Activated CD8-positive, alpha-beta T cell treated with anti-CD3 and anti-CD28 coated beads, Interleukin-2, amount 10 ng/mL, durations not matched to agents 7 days and 5 days (primary cell): ENCODE results near the gene LHFPL5. TPM values are rescaled to one million over a fixed set of nuclear protein-coding genes. Genes with fewer than 3 reads are reported as not detected.

Experiments
- ATAC-seq: fragments of 150-1000 bp; cut with Tn5 transposase; one replicate; pipeline ENCODE4 v1.10.0; 2021; ENCODE audit warnings: moderate library complexity
- CTCF ChIA-PET: fragments of 350-600 bp; sonication (Branson Sonifier 250); formaldehyde crosslinking; loops from one replicate; lab custom pipeline; 2021; ENCODE audit warnings: antibody characterized with exemption; lab: Charles Lee
- POLR2A ChIA-PET: fragments of 350-600 bp; sonication (Branson Sonifier 250); formaldehyde crosslinking; loops from one replicate; lab custom pipeline; 2021; ENCODE audit warnings: antibody characterized with exemption; lab: Charles Lee
- DNase-seq: peaks from one replicate; pipeline ENCODE4 v3.0.0-alpha.2; 2020
- H3K27ac Mint-ChIP-seq: one replicate; pipeline ENCODE4 v1.8.0; 2021; ENCODE audit warnings: mild to moderate bottlenecking, mixed read lengths
- H3K27me3 Mint-ChIP-seq: one replicate; pipeline ENCODE4 v1.8.0; 2021; ENCODE audit warnings: low read depth, mixed read lengths
- H3K36me3 Mint-ChIP-seq: one replicate; pipeline ENCODE4 v1.8.0; 2021; ENCODE audit warnings: low read depth, mixed read lengths
- H3K4me1 Mint-ChIP-seq: one replicate; pipeline ENCODE4 v1.8.0; 2021; ENCODE audit warnings: low read depth, mixed read lengths
- H3K4me3 Mint-ChIP-seq: one replicate; pipeline ENCODE4 v1.8.0; 2021; ENCODE audit warnings: mild to moderate bottlenecking, mixed read lengths
- H3K9me3 Mint-ChIP-seq: one replicate; pipeline ENCODE4 v1.8.0; 2022; ENCODE audit warnings: mixed read lengths; ENCODE audit not compliant: insufficient read depth
- total RNA-seq, 2 experiments: library from RNA; stranded (reverse); gene quantifications; one replicate each; pipeline ENCODE4 v1.2.3, GENCODE V29; 2021

LHFPL5 gene
- not detected for total RNA-seq

DNA sequence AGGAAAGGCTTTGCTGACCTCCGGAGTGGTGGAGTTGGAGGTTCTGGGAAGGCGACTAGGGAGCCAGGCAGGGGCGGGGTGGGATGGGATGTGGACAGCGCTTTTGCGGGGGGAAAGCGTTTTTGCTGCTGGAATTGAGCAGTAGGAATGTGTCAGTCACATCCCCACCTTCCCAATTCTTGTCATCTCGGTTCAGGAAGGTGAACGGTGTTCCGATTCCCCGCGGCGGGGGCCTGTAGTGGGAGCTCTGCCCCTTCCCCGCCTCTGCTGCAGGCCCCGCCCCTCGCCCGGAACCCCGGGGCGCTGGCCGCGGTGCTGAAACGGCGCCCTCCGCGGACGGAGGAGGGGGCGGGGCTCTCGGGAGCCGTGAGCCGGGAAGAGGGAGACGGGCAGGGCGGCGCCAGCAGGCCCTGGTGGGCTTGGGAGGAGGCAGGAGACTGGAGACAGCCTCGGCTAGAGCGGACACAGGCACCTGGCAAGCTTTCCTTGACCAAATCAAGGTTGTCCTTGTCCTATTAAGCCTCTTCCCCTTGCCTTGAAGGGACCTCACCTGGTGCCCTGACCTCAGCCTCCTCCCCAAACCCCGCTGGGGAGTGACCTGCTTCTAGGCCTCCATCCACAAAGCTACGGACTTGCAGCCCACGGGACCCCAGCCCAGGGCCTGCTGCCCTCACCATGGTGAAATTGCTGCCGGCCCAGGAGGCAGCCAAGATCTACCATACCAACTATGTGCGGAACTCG lies at the start of gene LHFPL5:
Gene LHFPL5, plus strand, starts transcription at position 357 of the 741 bp plus-strand sequence. Its CDS starts 319 bp downstream, at position 676.
- H3K27ac Mint-ChIP-seq = no peak within 1 kb of the TSS
- no peaks in the 10 kb centered on the region for H3K36me3 Mint-ChIP-seq
- POLR2A ChIA-PET = no interaction called here
- peak; percentile 62 for DNase-seq
- H3K9me3 Mint-ChIP-seq = no peaks in the 10 kb centered on the region
- H3K4me3 Mint-ChIP-seq = no peak within 1 kb of the TSS
- ATAC-seq = peak; percentile 95
- CTCF ChIA-PET = no interaction called here
- H3K27me3 Mint-ChIP-seq = peaks cover 2% of the 10 kb centered on the region
- peaks cover 2% of the 10 kb centered on the region for H3K4me1 Mint-ChIP-seq

DNA sequence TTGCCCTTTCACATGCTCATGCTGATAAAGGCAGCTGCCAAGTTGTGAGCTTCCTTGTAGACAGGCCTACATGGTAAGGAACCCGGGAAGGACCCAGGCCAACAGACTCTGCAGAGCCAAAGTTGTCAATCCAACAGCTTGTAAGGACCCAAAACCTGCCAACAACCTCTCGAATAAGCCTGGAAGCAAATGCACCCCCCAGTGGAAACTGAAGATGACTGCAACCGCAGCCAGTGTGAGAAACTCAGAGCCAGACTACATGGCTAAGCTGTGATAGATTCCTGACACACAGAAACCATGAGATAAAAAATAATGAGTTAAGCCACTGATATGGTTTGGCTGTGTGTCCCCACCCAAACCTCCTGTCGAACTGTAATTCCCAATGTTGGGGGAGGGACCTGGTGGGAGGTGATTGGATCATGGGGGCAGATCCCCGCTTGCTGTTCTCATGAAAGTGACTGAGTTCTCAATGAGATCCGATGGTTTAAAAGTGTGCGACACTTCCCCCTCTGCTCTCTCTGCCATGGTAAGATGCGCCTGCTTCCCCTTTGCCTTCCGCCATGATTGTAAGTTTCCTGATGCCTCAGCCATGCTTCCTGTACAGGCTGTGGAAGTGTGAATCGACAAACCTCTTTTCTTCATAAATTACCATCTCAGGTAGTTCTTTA lies 47.6 kb upstream of the LHFPL5 start:
- Mint-ChIP-seq H3K27ac (no peak overlapping the region), H3K36me3 (no peaks in the 10 kb centered on the region), H3K27me3 (peaks cover 20% of the 10 kb centered on the region), H3K9me3 (no peaks in the 10 kb centered on the region), H3K4me1 (peaks cover 12% of the 10 kb centered on the region), H3K4me3 (no peak overlapping the region)
- ATAC-seq (no peak), DNase-seq (peak; percentile 47)
- ChIA-PET CTCF (interaction anchor here (0.6 to 1.3 kb wide), 3 partner anchors 9 to 180 kb away, joined by 3 read pairs; no protein-coding TSS in a partner anchor), POLR2A (no interaction called here)

DNA sequence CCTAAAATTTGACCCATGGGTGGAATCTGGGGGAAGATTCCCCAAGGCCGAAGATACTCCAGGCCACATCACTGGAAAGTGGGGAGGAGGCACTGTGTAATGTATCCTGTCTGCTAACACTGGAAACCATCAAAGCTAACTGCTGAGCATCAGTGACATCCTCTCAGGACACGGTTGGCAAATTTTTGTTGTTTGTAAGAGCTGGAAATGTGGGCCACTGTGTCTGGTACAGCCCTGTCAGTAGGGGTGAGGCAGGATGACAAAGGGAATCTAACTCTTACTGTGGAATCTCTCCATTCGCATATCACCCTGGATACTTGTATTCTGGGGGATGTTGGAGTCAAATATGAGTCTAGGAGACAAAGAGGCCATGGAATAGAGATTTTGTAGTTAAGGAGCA lies 45.7 kb upstream of the LHFPL5 start:
- Mint-ChIP-seq H3K4me3 (no peak overlapping the region), H3K27ac (no peak overlapping the region)

DNA sequence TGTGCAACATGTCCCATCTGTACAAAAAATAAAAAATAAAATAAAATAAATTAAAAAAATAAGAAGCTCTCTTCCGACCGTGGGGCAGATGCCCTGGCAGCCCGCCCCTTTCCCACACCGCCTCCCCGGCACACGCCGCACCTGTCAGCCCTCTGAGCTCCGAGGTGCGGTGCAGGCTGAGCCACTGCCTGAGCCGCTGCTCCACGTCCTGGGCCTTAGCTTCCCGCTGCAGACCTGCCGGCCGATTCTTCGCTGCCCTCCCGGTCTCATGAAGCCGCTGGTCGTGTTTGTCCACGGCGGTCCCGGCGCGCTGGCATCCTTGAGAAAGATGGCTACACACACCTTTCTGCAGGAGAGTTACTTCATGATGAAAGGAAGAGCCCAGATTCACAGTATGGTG lies 39.4 kb upstream of the LHFPL5 start:
- Mint-ChIP-seq H3K36me3 (no peaks in the 10 kb centered on the region), H3K4me1 (no peaks in the 10 kb centered on the region), H3K9me3 (no peaks in the 10 kb centered on the region), H3K27ac (no peak overlapping the region), H3K4me3 (no peak overlapping the region), H3K27me3 (peaks cover 37% of the 10 kb centered on the region)
- ATAC-seq (no peak), DNase-seq (no peak)
- POLR2A ChIA-PET = no interaction called here
- CTCF ChIA-PET = interaction anchor here (1.5 kb wide), 1 partner anchor 11 kb away, joined by 3 read pairs; no protein-coding TSS in a partner anchor

More for the DNA sequence above, 45.7 kb upstream of the LHFPL5 start:
- H3K36me3 Mint-ChIP-seq = no peaks in the 10 kb centered on the region
- no peak for DNase-seq
- ATAC-seq = no peak
- H3K4me1 Mint-ChIP-seq = peaks cover 12% of the 10 kb centered on the region
- peaks cover 36% of the 10 kb centered on the region for H3K27me3 Mint-ChIP-seq
- ChIA-PET CTCF (interaction anchor here (1.1 kb wide), 1 partner anchor 207 kb away, joined by 5 read pairs; no protein-coding TSS in a partner anchor), POLR2A (no interaction called here)
- H3K9me3 Mint-ChIP-seq = no peaks in the 10 kb centered on the region

DNA sequence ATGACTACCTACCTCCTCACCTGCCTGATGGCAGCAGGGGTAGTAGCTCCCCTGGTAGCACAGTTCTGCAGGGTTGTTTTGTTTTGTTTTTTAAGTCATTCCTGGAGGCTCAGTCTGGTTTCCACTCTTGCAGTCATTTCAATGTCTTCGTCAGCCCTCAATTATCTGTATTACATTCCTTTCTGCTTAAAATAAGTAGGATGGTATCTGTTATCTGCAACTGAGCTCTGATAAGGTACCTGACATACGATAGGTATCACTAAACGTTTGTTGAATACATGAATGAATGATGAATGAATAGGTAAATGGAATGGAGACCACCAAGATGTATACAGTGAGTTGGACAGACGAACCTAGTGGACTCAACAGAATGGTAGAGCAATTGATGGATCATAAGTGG lies 35.9 kb upstream of the LHFPL5 start:
- DNase-seq (no peak), ATAC-seq (no peak)
- CTCF ChIA-PET = no interaction called here
- Mint-ChIP-seq H3K27me3 (peaks cover 25% of the 10 kb centered on the region), H3K36me3 (no peaks in the 10 kb centered on the region), H3K27ac (no peak overlapping the region), H3K4me1 (no peaks in the 10 kb centered on the region), H3K4me3 (no peak overlapping the region), H3K9me3 (no peaks in the 10 kb centered on the region)
- POLR2A ChIA-PET = no interaction called here

GRCh38 chr6:35771343-35771627 lies 33.9 kb upstream of the LHFPL5 start:
- ATAC-seq = no peak
- no peak overlapping the region for H3K4me3 Mint-ChIP-seq
- CTCF ChIA-PET = no interaction called here
- H3K4me1 Mint-ChIP-seq = no peaks in the 10 kb centered on the region
- POLR2A ChIA-PET = no interaction called here
- H3K27me3 Mint-ChIP-seq = peaks cover 28% of the 10 kb centered on the region
- no peaks in the 10 kb centered on the region for H3K9me3 Mint-ChIP-seq
- no peaks in the 10 kb centered on the region for H3K36me3 Mint-ChIP-seq
- no peak for DNase-seq
- no peak overlapping the region for H3K27ac Mint-ChIP-seq

DNA sequence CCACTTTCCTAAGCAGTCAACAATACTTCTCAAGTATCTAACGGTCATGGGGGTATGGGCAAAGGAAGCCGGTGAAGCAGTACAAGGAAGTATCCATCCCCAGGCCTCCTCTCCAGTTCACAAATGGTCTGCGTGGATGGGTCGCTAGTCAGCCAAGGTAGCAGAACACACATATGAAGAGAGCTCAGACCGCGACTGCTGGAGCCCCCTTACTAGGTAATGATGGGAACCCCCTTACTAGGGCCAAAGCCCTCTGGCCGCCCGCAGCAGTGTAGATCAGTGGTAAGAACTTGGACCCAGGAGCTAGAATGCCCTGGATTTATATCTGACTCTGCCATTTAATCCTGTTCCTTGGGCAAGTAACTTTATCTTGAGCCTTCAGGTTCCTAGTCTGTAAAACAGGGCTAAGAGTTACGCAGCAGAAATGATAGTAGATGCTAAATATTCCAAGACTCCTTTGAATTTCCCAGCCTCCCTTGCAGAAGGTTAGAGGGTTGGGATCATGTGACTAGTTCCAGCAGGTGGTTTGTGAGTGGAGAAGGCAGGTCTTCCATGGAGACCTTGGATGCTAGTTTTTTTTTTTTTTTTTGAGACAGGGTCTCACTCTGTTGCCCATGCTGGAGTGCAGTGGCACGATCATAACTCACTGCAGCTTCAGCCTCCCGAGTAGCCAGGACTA lies 30.9 kb upstream of the LHFPL5 start:
- Mint-ChIP-seq H3K4me1 (no peaks in the 10 kb centered on the region), H3K27ac (no peak overlapping the region), H3K27me3 (peaks cover 30% of the 10 kb centered on the region), H3K4me3 (no peak overlapping the region), H3K9me3 (no peaks in the 10 kb centered on the region), H3K36me3 (no peaks in the 10 kb centered on the region)
- no peak for DNase-seq
- POLR2A ChIA-PET = no interaction called here
- no peak for ATAC-seq
- CTCF ChIA-PET = interaction anchor here (0.6 kb wide), 1 partner anchor 441 kb away, joined by 4 read pairs; no protein-coding TSS in a partner anchor

DNA sequence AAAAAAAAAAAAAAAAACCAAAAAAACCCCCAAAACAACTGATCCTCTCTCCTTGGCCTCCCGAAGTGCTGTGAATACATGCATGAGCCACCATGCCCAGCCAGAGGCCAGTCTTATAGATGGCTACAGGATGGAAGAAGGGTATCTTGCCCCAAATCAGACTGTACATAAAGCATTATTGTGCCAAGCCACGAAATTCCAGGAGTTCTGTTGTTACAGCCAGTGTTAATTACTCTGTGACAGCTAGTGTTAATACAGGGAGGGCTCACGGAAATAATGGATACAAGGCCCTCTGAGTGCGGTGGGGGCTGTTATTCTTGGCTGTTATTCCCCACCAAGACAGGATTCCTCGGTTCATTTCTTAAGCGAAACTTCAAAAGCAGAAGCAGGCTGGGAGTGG lies 30.1 kb upstream of the LHFPL5 start:
- POLR2A ChIA-PET = no interaction called here
- H3K27ac Mint-ChIP-seq = no peak overlapping the region
- no peaks in the 10 kb centered on the region for H3K36me3 Mint-ChIP-seq
- H3K4me1 Mint-ChIP-seq = no peaks in the 10 kb centered on the region
- no peak overlapping the region for H3K4me3 Mint-ChIP-seq
- CTCF ChIA-PET = no interaction called here
- DNase-seq = no peak
- no peaks in the 10 kb centered on the region for H3K9me3 Mint-ChIP-seq
- peaks cover 34% of the 10 kb centered on the region for H3K27me3 Mint-ChIP-seq
- no peak for ATAC-seq

GRCh38 chr6:35776364-35777215 lies 28.6 kb upstream of the LHFPL5 start, which contains the start of gene CLPSL2:
Gene CLPSL2, plus strand, starts transcription at chr6:35776598. Its CDS starts 21 bp downstream, at chr6:35776619.
- peaks cover 36% of the 10 kb centered on the region for H3K27me3 Mint-ChIP-seq
- no peaks in the 10 kb centered on the region for H3K4me1 Mint-ChIP-seq
- H3K9me3 Mint-ChIP-seq = no peaks in the 10 kb centered on the region
- ATAC-seq (peak; percentile 57), DNase-seq (no peak)
- peak within 1 kb of the TSS; percentile 22 for H3K4me3 Mint-ChIP-seq
- ChIA-PET CTCF (no interaction called here), POLR2A (no interaction called here)
- no peaks in the 10 kb centered on the region for H3K36me3 Mint-ChIP-seq
- H3K27ac Mint-ChIP-seq = no peak within 1 kb of the TSS

DNA sequence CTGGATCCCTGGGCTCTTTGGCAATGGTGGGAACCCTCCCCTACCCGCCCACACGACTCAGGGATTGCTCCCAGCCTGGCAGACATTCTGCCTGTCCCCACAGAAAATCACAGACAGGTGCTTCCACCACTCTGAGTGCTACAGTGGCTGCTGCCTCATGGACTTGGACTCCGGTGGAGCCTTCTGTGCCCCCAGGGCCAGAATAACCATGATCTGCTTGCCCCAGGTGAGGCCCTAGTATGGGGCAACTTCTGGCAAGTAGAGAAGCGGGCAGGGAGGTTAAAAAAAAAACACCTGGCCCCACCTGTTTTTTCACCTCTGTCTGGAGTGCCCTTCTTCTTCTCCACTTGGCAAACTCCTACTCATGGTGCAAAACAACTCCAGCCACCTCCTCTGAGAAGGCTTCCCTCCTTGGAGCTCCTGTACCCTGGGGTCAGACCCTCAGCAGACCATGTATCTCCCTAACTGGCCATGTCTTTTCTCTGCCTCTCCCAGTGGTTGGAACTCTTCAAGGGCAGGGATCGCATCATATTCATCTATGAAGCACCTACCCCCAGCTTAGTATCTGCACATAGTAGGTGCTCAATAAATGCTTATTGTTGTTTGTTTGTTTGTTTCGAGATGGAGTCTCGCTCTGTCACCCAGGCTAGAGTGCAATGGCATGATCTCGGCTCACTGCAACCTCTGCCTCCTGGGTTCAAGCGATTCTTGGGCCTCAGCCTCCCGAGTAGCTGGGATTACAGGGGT lies 27.6 kb upstream of the LHFPL5 start:
- Mint-ChIP-seq H3K36me3 (no peaks in the 10 kb centered on the region), H3K4me1 (no peaks in the 10 kb centered on the region), H3K9me3 (no peaks in the 10 kb centered on the region), H3K27ac (no peak overlapping the region), H3K27me3 (peaks cover 32% of the 10 kb centered on the region), H3K4me3 (peak overlapping the region; percentile 22)
- ChIA-PET POLR2A (no interaction called here), CTCF (no interaction called here)
- DNase-seq = no peak
- no peak for ATAC-seq

DNA sequence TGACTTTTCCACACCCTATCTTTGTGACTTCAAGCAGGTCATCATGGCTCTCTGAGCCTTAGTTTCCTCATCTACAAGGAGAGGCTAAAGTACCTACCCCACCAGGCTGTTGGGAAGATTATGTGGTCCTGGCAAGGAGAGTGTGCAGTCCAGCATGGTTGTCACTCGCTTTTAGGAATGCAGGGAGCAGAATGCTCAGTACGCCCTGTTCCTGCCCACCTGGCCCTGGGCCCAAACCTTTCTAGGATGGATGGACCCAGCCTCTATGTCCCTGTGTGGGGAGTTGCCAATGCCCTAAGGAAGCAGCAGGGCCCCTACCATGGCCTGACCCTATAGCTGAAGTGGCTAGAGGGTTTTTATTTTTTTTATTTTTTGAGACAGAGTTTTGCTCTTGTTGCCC lies 26.7 kb upstream of the LHFPL5 start:
- no peak overlapping the region for H3K4me3 Mint-ChIP-seq
- no peaks in the 10 kb centered on the region for H3K36me3 Mint-ChIP-seq
- H3K27ac Mint-ChIP-seq = no peak overlapping the region
- ChIA-PET CTCF (no interaction called here), POLR2A (no interaction called here)
- ATAC-seq = no peak
- no peaks in the 10 kb centered on the region for H3K9me3 Mint-ChIP-seq
- H3K27me3 Mint-ChIP-seq = peaks cover 32% of the 10 kb centered on the region
- no peak for DNase-seq
- no peaks in the 10 kb centered on the region for H3K4me1 Mint-ChIP-seq
